Spleen (tissue), 7 donors: ENCODE data around the gene HMCN1.

Experiments used
- CTCF ChIP-seq, 11 experiments: fragments of 200-600 bp in 7 of 11; fragments of 450-650 bp in 4 of 11; sonication (generic) in 4 of 11; IDR thresholded peaks in 8 of 11; conservative IDR thresholded peaks in 3 of 11; 1 replicate in 7 of 11; 2 replicates in 4 of 11; pipeline versions ENCODE4 v1.4.0 to v1.8.0; 2016 to 2021; ENCODE audit warnings: antibody characterized with exemption in 11 of 11, inconsistent platforms in 4 of 11, mild to moderate bottlenecking in 1 of 11
- POLR2A ChIP-seq, 3 donors: fragments of 450-650 bp; IDR thresholded peaks; one replicate each; pipeline ENCODE4 v1.5.1; 2017; ENCODE audit warnings: antibody characterized with exemption in 3 of 3, mild to moderate bottlenecking in 1 of 3
- donor health status: DM: no; HTN: no; CAD: no; lungs with moderate emphysema.
- donor health status: DM: no; HTN: no; CAD: no.
- donor health status: DM: no; HTN: no; CAD: no.

DNA sequence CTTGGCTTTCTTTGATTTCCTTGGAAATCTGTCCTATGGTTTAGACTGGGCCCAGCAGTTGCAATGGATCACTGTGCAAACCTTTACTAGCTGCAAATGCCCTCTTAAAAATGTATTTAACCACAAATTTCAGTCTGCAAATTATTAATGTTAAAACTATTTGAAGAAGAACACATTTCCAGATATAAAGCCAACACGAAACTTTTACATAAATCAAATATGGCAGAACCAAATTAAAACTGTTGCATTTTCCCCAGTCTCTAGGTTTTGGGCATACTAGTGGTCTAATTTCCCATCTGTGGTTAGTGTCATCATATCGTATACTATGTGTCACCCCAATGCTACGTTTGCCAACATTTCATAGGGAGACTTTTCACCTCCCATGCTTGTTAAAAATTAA, 52.3 kb downstream of the HMCN1 start:
- TF ChIP-seq CTCF (IDR thresholded peaks at IDR 0.05 in 8 of 11, conservative IDR thresholded peaks at IDR 0.05 in 3 of 11) (no peak), POLR2A (IDR thresholded peaks at IDR 0.05) (no peak)
